Measurements from ENCODE around the gene BCCIP. TPM values are rescaled to one million over a fixed set of nuclear protein-coding genes. Genes with fewer than 3 reads are reported as not detected.

Gene BCCIP
- total RNA-seq: 39.9 and 52.3 TPM in 2 replicates

GRCh38 chr10:125822878-125823662, at the start of gene BCCIP, which contains the start of gene UROS:
Gene BCCIP (plus strand): TSS chr10:125823546. CDS start chr10:125823558, 12 bp downstream.
Gene UROS (minus strand): TSS chr10:125823258. CDS start chr10:125816499, 6,759 bp downstream.

GRCh38 chr10:125775491-125776106, 47.7 kb upstream of the BCCIP start, which contains the start of gene MMP21:
Gene MMP21 (minus strand): TSS chr10:125775821. CDS start chr10:125775821, 0 bp downstream.

GRCh38 chr10:125881192-125881591, 57.8 kb downstream of the BCCIP start, which contains the start of gene DHX32:
Gene DHX32 (minus strand): TSS chr10:125881292. CDS start chr10:125880824, 468 bp downstream.

Other genes starting within 250 kb of the BCCIP start
- not detected in 2 replicates for gene TEX36, start 140.4 kb upstream of the BCCIP start, total RNA-seq
- gene EDRF1, start 103.8 kb upstream of the BCCIP start, total RNA-seq: 9.4 and 11.0 TPM in 2 replicates
- not detected in 2 replicates for gene MMP21, start 47.7 kb upstream of the BCCIP start, total RNA-seq
- 52.9 and 73.5 TPM in 2 replicates for gene UROS, start 288 bp upstream of the BCCIP start, total RNA-seq
- gene DHX32, start 57.7 kb downstream of the BCCIP start, total RNA-seq: 28.2 and 34.0 TPM in 2 replicates
- gene FANK1, start 73.0 kb downstream of the BCCIP start, total RNA-seq: 1.3 and 2.5 TPM in 2 replicates

Data from cardiac atrium fibroblast (primary cell).